Measurements from ENCODE around the gene CD37.

CD37 gene

DNA sequence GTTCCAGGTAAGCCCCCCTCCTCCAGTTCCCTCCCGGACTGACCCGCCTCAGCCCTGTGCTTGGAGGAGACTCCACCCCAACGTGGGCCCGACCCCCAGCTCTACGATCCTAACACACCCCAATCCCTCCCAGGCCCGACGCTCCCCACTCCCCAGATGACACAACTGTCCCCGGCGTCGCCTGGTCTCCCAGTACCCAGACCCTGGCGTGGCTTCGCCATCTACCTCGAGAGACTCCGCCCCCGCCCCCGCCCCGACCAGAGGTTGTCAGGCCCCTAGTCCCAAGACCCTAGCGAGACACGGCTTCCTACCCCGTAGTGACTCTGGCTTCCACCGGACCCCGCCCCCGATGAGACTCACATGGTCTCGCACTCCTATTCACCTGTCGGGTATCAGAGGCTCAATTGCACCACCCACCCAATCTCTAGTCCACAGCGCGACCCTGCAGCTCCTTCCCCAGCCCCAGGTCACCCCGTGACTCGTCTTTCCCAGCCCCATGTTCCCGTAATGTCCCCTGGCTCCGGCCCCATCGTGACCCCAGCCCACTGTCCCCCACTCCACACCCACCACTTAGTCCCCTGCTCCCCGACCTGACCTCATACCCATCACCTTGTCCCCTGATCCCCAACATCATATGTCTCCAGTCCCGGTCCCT is 2.9 kb downstream of the CD37 start:
- Histone ChIP-seq H3K9me3 (ENCODE audit: control insufficient read depth, low read length) (no peaks in the 10 kb centered on the region), H3K4me1 (ENCODE audit: control insufficient read depth, insufficient read depth, low read length) (peaks cover 13% of the 10 kb centered on the region), H3K27me3 (ENCODE audit: control insufficient read depth, insufficient read depth, low read length, poor library complexity, severe bottlenecking) (peaks cover 11% of the 10 kb centered on the region), H3K36me3 (ENCODE audit: control insufficient read depth, insufficient read depth, low read length) (peaks cover 24% of the 10 kb centered on the region), H3K4me3 (ENCODE audit: insufficient read depth, low read depth, low read length) (peak overlapping the region; percentile 11), H3K27ac (ENCODE audit: insufficient read depth, low read depth, low read length, poor library complexity, severe bottlenecking) (no peak overlapping the region)
- 6% methylated on average over 34 of the region's 34 CpGs for WGBS, 2 experiments

DNA sequence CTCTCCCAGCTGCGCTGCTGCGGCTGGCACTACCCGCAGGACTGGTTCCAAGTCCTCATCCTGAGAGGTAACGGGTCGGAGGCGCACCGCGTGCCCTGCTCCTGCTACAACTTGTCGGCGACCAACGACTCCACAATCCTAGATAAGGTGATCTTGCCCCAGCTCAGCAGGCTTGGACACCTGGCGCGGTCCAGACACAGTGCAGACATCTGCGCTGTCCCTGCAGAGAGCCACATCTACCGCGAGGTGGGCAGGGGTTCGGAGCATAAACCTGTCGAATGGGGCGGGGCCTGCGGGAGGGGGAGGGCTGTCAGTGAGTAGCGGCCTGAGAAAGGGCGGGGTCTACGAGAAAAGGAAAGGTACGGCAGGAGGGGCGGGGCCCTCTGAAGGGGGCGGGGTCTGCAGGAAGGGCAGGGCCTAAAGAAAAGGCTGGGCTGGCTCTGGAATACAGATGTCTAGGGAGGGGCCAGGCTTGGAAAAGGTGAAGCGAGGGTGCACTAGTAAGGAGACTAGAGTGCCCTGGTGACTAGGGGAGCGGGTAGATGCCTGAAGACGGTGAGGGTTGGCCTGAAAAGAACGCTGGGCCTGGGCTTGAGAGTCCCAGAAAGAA is 3.6 kb downstream of the CD37 start:
- 3% methylated on average over 30 of the region's 30 CpGs for WGBS, 2 experiments
- Histone ChIP-seq H3K9me3 (ENCODE audit: control insufficient read depth, low read length) (no peaks in the 10 kb centered on the region), H3K4me1 (ENCODE audit: control insufficient read depth, insufficient read depth, low read length) (peaks cover 13% of the 10 kb centered on the region), H3K36me3 (ENCODE audit: control insufficient read depth, insufficient read depth, low read length) (peaks cover 29% of the 10 kb centered on the region), H3K27me3 (ENCODE audit: control insufficient read depth, insufficient read depth, low read length, poor library complexity, severe bottlenecking) (peaks cover 11% of the 10 kb centered on the region), H3K27ac (ENCODE audit: insufficient read depth, low read depth, low read length, poor library complexity, severe bottlenecking) (peak overlapping the region; percentile 22), H3K4me3 (ENCODE audit: insufficient read depth, low read depth, low read length) (peak overlapping the region; percentile 11)

DNA sequence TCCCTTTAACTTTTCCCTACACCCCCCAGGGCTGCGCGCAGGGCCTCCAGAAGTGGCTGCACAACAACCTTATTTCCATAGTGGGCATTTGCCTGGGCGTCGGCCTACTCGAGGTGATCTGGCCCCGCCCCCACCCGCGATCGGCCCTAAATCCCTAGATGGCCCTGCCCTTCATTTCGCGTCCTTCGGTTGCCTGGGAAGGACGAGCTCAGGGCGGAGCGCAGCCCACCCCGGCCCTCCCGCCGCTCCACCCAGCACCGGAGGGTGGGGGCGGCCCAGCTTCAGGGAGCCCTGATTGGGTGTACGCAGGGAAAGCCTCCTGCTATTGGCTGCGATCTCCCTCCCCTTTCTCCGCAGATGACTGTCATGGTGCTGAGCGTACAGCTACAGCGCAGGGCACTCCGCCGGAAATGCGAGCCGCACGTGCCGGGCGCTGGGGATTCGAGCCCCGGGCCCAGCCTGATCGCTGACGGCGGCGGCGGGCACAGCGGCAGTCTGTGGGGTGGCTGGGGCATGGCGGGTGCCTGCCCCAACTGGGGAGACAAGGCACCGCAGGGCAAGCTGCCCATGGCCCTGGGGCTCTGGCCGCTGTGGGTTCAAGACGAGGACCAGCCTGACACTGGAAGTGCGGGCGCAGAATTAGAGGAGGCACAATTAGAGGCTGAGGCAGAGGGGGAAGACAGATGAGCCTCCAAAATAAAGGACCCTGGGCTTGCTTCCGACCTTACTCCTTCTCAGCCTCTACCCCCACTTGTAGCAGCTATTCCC is 4.3 kb downstream of the CD37 start:
- Histone ChIP-seq H3K4me3 (ENCODE audit: insufficient read depth, low read depth, low read length) (no peak overlapping the region), H3K27ac (ENCODE audit: insufficient read depth, low read depth, low read length, poor library complexity, severe bottlenecking) (peak overlapping the region; percentile 62), H3K36me3 (ENCODE audit: control insufficient read depth, insufficient read depth, low read length) (peaks cover 34% of the 10 kb centered on the region), H3K4me1 (ENCODE audit: control insufficient read depth, insufficient read depth, low read length) (peaks cover 13% of the 10 kb centered on the region), H3K9me3 (ENCODE audit: control insufficient read depth, low read length) (no peaks in the 10 kb centered on the region), H3K27me3 (ENCODE audit: control insufficient read depth, insufficient read depth, low read length, poor library complexity, severe bottlenecking) (peaks cover 11% of the 10 kb centered on the region)
- 11 to 12% methylated on average over 47 of the region's 47 CpGs for WGBS, 2 experiments

DNA sequence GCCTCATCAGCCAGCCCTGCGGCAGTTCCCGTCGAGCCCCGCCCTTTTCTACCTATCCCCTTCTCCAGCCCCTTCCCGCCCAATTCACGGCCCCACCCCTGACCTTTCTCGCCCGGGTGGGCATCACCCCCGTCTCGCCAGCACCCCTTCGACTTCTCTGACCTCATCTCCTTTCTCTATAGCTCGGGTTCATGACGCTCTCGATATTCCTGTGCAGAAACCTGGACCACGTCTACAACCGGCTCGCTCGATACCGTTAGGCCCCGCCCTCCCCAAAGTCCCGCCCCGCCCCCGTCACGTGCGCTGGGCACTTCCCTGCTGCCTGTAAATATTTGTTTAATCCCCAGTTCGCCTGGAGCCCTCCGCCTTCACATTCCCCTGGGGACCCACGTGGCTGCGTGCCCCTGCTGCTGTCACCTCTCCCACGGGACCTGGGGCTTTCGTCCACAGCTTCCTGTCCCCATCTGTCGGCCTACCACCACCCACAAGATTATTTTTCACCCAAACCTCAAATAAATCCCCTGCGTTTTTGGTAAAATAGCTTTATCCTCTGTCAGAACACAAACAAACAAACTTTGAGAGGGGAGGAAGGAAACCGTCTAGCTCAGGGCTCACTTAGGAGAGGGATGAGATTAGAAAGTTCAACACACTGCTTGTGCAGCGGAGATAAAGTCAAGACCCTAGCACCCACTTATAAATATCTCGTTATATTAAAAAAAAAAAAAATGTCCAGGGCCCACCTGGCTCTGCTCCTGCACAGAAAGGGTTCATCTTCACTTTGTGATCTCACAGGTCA is 5.1 kb downstream of the CD37 start:
- peaks cover 42% of the 10 kb centered on the region for H3K36me3 ChIP-seq (ENCODE audit: control insufficient read depth, insufficient read depth, low read length)
- no peak overlapping the region for H3K4me3 ChIP-seq (ENCODE audit: insufficient read depth, low read depth, low read length)
- WGBS, 2 experiments = 67 to 68% methylated on average over 33 to 36 of the region's 36 CpGs
- H3K27ac ChIP-seq (ENCODE audit: insufficient read depth, low read depth, low read length, poor library complexity, severe bottlenecking) = no peak overlapping the region
- H3K4me1 ChIP-seq (ENCODE audit: control insufficient read depth, insufficient read depth, low read length) = peaks cover 19% of the 10 kb centered on the region
- H3K9me3 ChIP-seq (ENCODE audit: control insufficient read depth, low read length) = no peaks in the 10 kb centered on the region
- peaks cover 11% of the 10 kb centered on the region for H3K27me3 ChIP-seq (ENCODE audit: control insufficient read depth, insufficient read depth, low read length, poor library complexity, severe bottlenecking)

DNA sequence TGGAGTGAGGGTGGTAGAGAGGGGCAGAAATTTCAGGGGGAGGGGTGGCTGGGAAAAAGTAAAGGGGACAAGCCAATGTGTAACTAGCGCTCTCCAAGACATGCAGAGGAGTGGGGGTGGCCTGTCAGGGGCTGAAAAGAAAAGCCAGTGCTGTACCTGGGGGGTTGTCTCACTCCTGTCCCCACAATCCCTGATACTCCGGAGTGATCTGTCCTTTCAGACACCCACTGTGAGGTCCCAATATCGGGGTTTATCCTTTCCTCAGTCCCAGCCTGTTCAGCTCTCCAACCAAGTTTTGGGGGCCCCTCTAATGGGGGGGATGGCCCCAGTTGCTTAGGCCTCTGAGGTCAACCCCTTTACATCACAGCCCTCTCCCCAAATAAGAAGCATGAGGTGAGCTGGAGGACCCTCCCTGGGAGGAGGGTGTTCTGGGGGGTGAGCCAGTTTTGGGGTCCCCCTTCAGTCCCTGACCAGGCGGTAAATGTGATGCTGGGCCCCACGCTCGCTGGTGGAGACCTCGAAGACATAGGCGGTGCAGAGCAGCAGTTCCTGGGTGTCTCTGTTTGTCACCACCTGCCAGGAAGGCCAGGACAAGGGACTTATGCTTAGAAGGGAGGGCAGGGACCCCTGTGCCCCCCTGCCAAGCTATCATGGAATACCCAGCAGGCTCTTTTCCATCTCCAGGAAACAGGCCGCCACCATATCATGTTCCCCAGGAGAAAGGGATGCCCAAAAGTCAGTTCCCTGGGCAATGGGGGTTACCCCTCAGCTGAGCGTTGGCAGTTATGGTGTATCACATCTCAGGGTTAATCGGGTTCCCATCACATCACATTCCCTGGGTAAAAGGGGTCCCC is 5.9 kb downstream of the CD37 start:
- Histone ChIP-seq H3K9me3 (ENCODE audit: control insufficient read depth, low read length) (no peaks in the 10 kb centered on the region), H3K27ac (ENCODE audit: insufficient read depth, low read depth, low read length, poor library complexity, severe bottlenecking) (no peak overlapping the region), H3K4me1 (ENCODE audit: control insufficient read depth, insufficient read depth, low read length) (peaks cover 19% of the 10 kb centered on the region), H3K36me3 (ENCODE audit: control insufficient read depth, insufficient read depth, low read length) (peaks cover 49% of the 10 kb centered on the region), H3K27me3 (ENCODE audit: control insufficient read depth, insufficient read depth, low read length, poor library complexity, severe bottlenecking) (peaks cover 11% of the 10 kb centered on the region), H3K4me3 (ENCODE audit: insufficient read depth, low read depth, low read length) (no peak overlapping the region)
- WGBS, 2 experiments = 96 to 97% methylated on average over 11 of the region's 11 CpGs

DNA sequence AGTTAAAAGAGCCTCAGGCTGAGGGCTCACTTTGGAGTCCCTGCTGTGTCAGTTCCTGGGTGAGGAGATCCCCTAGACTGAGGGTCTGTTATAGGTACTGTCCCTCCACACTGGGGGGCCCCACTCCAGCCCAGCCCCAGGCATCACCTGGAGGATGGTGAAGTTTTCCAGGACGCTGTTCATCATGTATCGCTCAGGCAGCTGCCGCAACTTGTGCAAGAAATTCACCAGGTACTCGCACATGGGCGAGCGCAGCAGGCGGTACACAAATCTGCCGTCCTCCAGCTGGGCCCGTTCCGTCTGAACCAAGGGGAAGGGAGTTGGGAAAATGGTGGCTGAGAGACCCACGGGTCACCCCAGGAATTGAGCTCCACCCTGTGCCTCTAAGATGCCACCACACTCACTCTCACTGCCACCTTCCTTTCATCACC is 7.1 kb downstream of the CD37 start:
- Histone ChIP-seq H3K4me3 (ENCODE audit: insufficient read depth, low read depth, low read length) (no peak overlapping the region), H3K4me1 (ENCODE audit: control insufficient read depth, insufficient read depth, low read length) (peaks cover 19% of the 10 kb centered on the region), H3K27ac (ENCODE audit: insufficient read depth, low read depth, low read length, poor library complexity, severe bottlenecking) (no peak overlapping the region), H3K9me3 (ENCODE audit: control insufficient read depth, low read length) (no peaks in the 10 kb centered on the region), H3K36me3 (ENCODE audit: control insufficient read depth, insufficient read depth, low read length) (peaks cover 61% of the 10 kb centered on the region), H3K27me3 (ENCODE audit: control insufficient read depth, insufficient read depth, low read length, poor library complexity, severe bottlenecking) (peaks cover 11% of the 10 kb centered on the region)
- 90% methylated on average over 11 of the region's 11 CpGs for WGBS, 2 experiments

DNA sequence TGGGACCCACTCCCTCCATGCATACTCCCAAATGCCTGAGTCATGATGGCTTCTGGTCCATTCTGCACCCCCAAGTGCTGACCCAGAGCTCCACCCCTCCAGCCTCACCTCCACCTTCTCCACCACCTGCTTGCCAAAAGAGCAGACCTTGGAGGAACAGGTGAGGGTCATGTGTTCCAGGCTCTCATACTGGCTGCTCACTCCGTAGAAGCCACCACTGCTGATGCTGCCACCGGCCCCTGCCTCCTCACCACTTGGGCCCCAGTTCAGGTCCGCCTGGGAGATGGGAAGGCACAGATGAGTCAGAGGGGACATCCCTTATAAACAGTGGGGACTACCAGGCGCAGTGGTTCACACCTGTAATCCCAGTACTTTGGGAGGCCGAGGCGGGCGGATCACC is 7.9 kb downstream of the CD37 start:
- Histone ChIP-seq H3K4me3 (ENCODE audit: insufficient read depth, low read depth, low read length) (no peak overlapping the region), H3K27me3 (ENCODE audit: control insufficient read depth, insufficient read depth, low read length, poor library complexity, severe bottlenecking) (peaks cover 5% of the 10 kb centered on the region), H3K4me1 (ENCODE audit: control insufficient read depth, insufficient read depth, low read length) (peaks cover 11% of the 10 kb centered on the region), H3K27ac (ENCODE audit: insufficient read depth, low read depth, low read length, poor library complexity, severe bottlenecking) (no peak overlapping the region), H3K9me3 (ENCODE audit: control insufficient read depth, low read length) (no peaks in the 10 kb centered on the region), H3K36me3 (ENCODE audit: control insufficient read depth, insufficient read depth, low read length) (peaks cover 66% of the 10 kb centered on the region)
- WGBS, 2 experiments = 87 to 93% methylated on average over 7 of the region's 7 CpGs

DNA sequence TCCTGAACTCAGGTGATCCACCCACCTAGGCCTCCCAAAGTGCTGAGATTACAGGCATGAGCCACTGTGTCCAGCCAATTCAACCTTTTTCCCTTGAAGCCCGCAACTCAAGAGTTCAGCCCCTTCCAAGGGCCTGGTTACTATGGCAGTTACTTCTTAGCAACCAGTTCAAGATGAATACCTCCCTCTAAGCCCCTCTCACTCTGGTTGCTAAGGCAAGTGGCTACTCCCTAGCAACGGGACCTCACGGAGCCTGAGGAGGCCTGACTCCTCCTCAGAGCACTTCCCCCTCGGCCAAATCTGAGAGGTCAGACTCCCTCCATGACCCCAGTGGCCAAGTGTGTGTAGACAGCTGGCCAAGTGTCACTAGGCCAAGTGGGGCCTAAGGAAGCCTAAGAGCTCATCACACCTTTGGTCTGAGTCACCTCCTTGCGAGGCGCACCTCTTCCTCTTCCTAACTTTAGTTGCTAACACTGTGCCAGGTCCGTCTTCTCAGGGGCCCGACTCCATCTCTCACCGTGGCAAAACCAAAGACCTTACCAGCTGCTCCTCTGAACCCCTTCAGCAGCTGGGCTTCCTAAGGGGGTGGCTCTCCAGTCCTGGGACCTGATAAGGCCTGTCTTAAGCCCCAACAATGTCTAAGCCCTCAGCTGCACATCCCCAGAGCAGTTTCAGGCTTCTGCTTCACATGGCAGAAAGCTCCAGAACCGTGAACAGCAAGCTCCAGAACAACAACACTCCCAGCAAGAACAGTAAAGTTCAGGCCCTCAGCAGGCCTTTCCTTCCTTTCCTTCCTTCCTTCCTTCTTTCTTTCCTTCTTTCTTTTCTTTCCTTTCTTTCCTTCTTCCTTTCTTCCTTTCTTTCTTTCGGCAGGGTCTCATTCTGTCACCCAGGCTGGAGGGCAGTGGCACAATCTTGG is 9.6 kb downstream of the CD37 start:
- WGBS, 2 experiments = 92 to 93% methylated on average over 11 of the region's 11 CpGs
- peaks cover 75% of the 10 kb centered on the region for H3K36me3 ChIP-seq (ENCODE audit: control insufficient read depth, insufficient read depth, low read length)
- no peak overlapping the region for H3K27ac ChIP-seq (ENCODE audit: insufficient read depth, low read depth, low read length, poor library complexity, severe bottlenecking)
- peaks cover 6% of the 10 kb centered on the region for H3K4me1 ChIP-seq (ENCODE audit: control insufficient read depth, insufficient read depth, low read length)
- H3K27me3 ChIP-seq (ENCODE audit: control insufficient read depth, insufficient read depth, low read length, poor library complexity, severe bottlenecking) = no peaks in the 10 kb centered on the region
- H3K9me3 ChIP-seq (ENCODE audit: control insufficient read depth, low read length) = no peaks in the 10 kb centered on the region
- no peak overlapping the region for H3K4me3 ChIP-seq (ENCODE audit: insufficient read depth, low read depth, low read length)

DNA sequence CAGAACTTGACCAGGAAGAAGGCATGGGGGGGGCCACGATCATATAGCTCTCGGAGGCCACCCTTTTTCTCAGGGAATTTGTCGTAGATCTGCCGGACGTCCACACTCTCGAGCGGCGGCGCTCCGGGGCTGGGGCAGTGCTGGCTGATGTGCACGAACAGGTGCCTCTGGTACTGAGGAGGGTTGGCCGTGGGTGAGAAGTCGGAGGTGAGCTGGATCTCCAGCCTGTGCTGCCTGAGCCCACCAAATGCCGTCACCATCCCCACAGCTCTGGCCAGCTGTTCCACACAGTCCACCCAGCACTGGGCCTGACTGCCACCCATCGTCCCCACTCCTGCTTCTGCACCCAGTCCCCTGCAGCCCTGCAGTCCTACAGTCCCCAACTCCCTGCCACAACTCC is 12.0 kb downstream of the CD37 start:
- Histone ChIP-seq H3K4me1 (ENCODE audit: control insufficient read depth, insufficient read depth, low read length) (peaks cover 6% of the 10 kb centered on the region), H3K27me3 (ENCODE audit: control insufficient read depth, insufficient read depth, low read length, poor library complexity, severe bottlenecking) (no peaks in the 10 kb centered on the region), H3K9me3 (ENCODE audit: control insufficient read depth, low read length) (no peaks in the 10 kb centered on the region), H3K27ac (ENCODE audit: insufficient read depth, low read depth, low read length, poor library complexity, severe bottlenecking) (no peak overlapping the region), H3K36me3 (ENCODE audit: control insufficient read depth, insufficient read depth, low read length) (peaks cover 79% of the 10 kb centered on the region), H3K4me3 (ENCODE audit: insufficient read depth, low read depth, low read length) (no peak overlapping the region)
- WGBS, 2 experiments = 95 to 97% methylated on average over 15 of the region's 15 CpGs
